Duodenal mucosa (tissue), 2 donors: ENCODE results near the gene DTWD2.
"Not testable (repeated sequence)": the region's sequence is repeated elsewhere in the genome, so short reads cannot be mapped to it uniquely, and the experiment has no call there.

Experiments
- H3K27ac ChIP-seq: one replicate; pipeline ENCODE4 v1.7.0; 2013; ENCODE audit warnings: low read depth, low read length
- H3K27me3 ChIP-seq, 2 donors: one replicate each; pipeline ENCODE4 v1.7.0; 2013; ENCODE audit warnings: low read length in 2 of 2, control low read depth in 1 of 2; ENCODE audit not compliant: insufficient read depth in 2 of 2, control insufficient read depth in 1 of 2
- H3K36me3 ChIP-seq, 2 donors: one replicate each; pipeline ENCODE4 v1.7.0; 2013; ENCODE audit warnings: low read length in 2 of 2, control low read depth in 1 of 2; ENCODE audit not compliant: insufficient read depth in 2 of 2, control insufficient read depth in 1 of 2
- H3K4me1 ChIP-seq, 2 donors: one replicate each; pipeline ENCODE4 v1.7.0; 2013; ENCODE audit warnings: low read length in 2 of 2, control low read depth in 1 of 2; ENCODE audit not compliant: insufficient read depth in 2 of 2, control insufficient read depth in 1 of 2
- H3K4me3 ChIP-seq, 2 donors: one replicate each; pipeline ENCODE4 v1.7.0; 2013; ENCODE audit warnings: low read length in 2 of 2, low read depth in 1 of 2
- H3K9ac ChIP-seq, 2 donors: one replicate each; pipeline ENCODE4 v1.7.0; 2013; ENCODE audit warnings: low read length in 2 of 2, low read depth in 1 of 2
- H3K9me3 ChIP-seq, 2 donors: one replicate each; pipeline ENCODE4 v1.7.0; 2013; ENCODE audit warnings: low read length in 2 of 2, control low read depth in 1 of 2; ENCODE audit not compliant: control insufficient read depth in 1 of 2

The DTWD2 gene

DNA sequence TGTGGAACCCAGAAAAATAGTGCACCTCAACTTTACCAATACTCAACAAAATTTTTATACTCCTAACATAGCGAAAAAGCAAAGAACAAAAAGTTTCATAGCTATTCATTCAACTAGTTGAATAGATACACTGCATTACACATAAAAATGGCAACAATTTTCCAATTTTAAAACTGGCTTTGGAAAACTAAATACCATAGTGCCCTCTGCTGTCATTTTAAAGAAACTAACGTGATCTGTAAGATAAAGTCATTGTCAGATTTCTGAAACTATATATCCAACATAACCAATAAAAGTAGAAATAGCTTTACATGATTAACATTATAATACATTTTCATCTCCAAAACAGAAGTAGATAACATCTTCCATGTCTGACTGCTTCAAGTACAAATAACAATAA, 31.6 kb downstream of the DTWD2 start:
- Histone ChIP-seq H3K36me3 (no peaks in the 10 kb centered on the region), H3K9me3 (peaks cover 0 to 4% of the 10 kb centered on the region in 2 donors)

GRCh38 chr5:118953652-118954005, 34.7 kb downstream of the DTWD2 start:
- Histone ChIP-seq H3K27me3 (no peaks in the 10 kb centered on the region), H3K4me3 (no peak overlapping the region), H3K9ac (no peak overlapping the region), H3K9me3 (no peaks in the 10 kb centered on the region), H3K27ac (no peak overlapping the region), H3K36me3 (no peaks in the 10 kb centered on the region), H3K4me1 (no peaks in the 10 kb centered on the region)

More for the DNA sequence above, 31.6 kb downstream of the DTWD2 start:
- Histone ChIP-seq H3K9ac (no peak overlapping the region), H3K4me1 (no peaks in the 10 kb centered on the region), H3K27me3 (no peaks in the 10 kb centered on the region), H3K4me3 (no peak overlapping the region), H3K27ac (no peak overlapping the region)

- H3K36me3 ChIP-seq: no peaks in the 10 kb centered on the region
- no peak overlapping the region for H3K27ac ChIP-seq
- no peak overlapping the region for H3K9ac ChIP-seq
- no peaks in the 10 kb centered on the region for H3K9me3 ChIP-seq
- no peaks in the 10 kb centered on the region for H3K27me3 ChIP-seq
- H3K4me1 ChIP-seq: no peaks in the 10 kb centered on the region
- H3K4me3 ChIP-seq: no peak overlapping the region
These were observed 35.2 kb downstream of the DTWD2 start for GRCh38 chr5:118952992-118953651.

GRCh38 chr5:118952306-118952705, 36.0 kb downstream of the DTWD2 start:
- H3K27ac ChIP-seq, H3K4me3 ChIP-seq: not testable (repeated sequence)

DNA sequence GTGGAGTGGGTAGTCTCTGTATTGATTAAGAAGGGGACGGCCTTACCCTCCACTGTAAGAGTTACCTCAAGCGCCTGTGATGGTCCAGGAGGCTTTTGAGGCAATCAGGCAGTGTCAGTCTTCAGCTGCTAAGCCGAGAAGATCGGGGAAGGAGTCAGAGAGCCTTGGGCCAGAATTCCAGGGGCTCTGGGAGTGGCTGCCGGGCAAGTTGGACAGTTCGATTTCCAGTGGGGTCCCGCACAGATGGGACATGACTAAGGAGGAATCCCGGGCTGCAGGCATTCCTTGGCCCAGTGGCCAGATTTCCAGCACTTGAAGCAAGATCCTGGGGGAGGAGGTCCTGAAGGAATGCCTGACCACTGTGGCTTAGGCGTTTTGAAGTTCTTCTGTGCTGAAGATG, 38.0 kb downstream of the DTWD2 start:
- not testable (repeated sequence) for H3K27me3 ChIP-seq, H3K4me3 ChIP-seq, H3K27ac ChIP-seq, H3K4me1 ChIP-seq, H3K9ac ChIP-seq, H3K36me3 ChIP-seq, H3K9me3 ChIP-seq

More at GRCh38 chr5:118952306-118952705, 36.0 kb downstream of the DTWD2 start:
- not testable (repeated sequence) for H3K4me1 ChIP-seq, H3K9me3 ChIP-seq, H3K36me3 ChIP-seq, H3K9ac ChIP-seq, H3K27me3 ChIP-seq

- no peak overlapping the region for H3K9ac ChIP-seq
- H3K36me3 ChIP-seq: no peaks in the 10 kb centered on the region
These were observed 42.1 kb downstream of the DTWD2 start for GRCh38 chr5:118946138-118946800.

GRCh38 chr5:118937393-118938061, 50.8 kb downstream of the DTWD2 start:
- Histone ChIP-seq H3K9me3 (no peaks in the 10 kb centered on the region), H3K4me1 (peaks cover 0 to 3% of the 10 kb centered on the region in 2 donors), H3K36me3 (no peaks in the 10 kb centered on the region), H3K27ac (no peak overlapping the region), H3K27me3 (no peaks in the 10 kb centered on the region), H3K4me3 (no peak overlapping the region), H3K9ac (no peak overlapping the region)

More at GRCh38 chr5:118946138-118946800, 42.1 kb downstream of the DTWD2 start:
- no peaks in the 10 kb centered on the region for H3K4me1 ChIP-seq
- no peak overlapping the region for H3K4me3 ChIP-seq
- no peak overlapping the region for H3K27ac ChIP-seq
- no peaks in the 10 kb centered on the region for H3K27me3 ChIP-seq
- no peaks in the 10 kb centered on the region for H3K9me3 ChIP-seq

GRCh38 chr5:118933703-118934102, 54.6 kb downstream of the DTWD2 start:
- no peak overlapping the region for H3K4me3 ChIP-seq
- no peaks in the 10 kb centered on the region for H3K36me3 ChIP-seq
- H3K9ac ChIP-seq: no peak overlapping the region
- no peaks in the 10 kb centered on the region for H3K27me3 ChIP-seq
- no peak overlapping the region for H3K27ac ChIP-seq
- H3K4me1 ChIP-seq: peaks cover 0 to 3% of the 10 kb centered on the region in 2 donors
- H3K9me3 ChIP-seq: no peaks in the 10 kb centered on the region

DNA sequence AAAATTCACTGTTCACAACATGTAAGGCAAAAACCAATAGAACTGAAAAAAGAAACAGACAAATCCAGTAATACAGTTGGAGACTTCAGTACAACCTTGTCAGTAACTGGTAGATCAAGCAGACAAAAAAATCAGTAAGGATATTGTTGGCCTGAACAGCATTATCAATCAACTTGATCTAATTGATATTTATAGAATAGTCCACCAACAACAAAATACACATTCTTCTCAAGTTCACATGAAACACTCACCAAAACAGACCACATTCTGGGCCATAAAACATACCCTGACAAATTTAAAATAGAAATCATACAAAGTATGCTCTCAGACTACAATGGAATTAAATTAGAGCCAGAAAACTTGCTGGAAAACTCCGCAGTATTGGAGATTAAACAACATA, 56.8 kb downstream of the DTWD2 start:
- Histone ChIP-seq H3K36me3 (peaks cover 0 to 3% of the 10 kb centered on the region in 2 donors), H3K4me3 (no peak overlapping the region), H3K9ac (no peak overlapping the region), H3K4me1 (no peaks in the 10 kb centered on the region), H3K9me3 (no peaks in the 10 kb centered on the region), H3K27me3 (no peaks in the 10 kb centered on the region), H3K27ac (no peak overlapping the region)

GRCh38 chr5:118924006-118924389, 64.3 kb downstream of the DTWD2 start:
- H3K4me3 ChIP-seq: no peak overlapping the region
- H3K36me3 ChIP-seq: peaks cover 0 to 3% of the 10 kb centered on the region in 2 donors
- H3K4me1 ChIP-seq: no peaks in the 10 kb centered on the region
- no peak overlapping the region for H3K9ac ChIP-seq
- H3K27ac ChIP-seq: no peak overlapping the region
- H3K27me3 ChIP-seq: no peaks in the 10 kb centered on the region
- H3K9me3 ChIP-seq: no peaks in the 10 kb centered on the region
